Measurements from ENCODE around the gene MXD4.

Gene MXD4

GRCh38 chr4:2261853-2262144 lies at the start of gene MXD4:
MXD4 (minus strand) TSS chr4:2262109; CDS start chr4:2261980, 129 bp downstream.
- no peak for DNase-seq

- DNase-seq: no peak
Observed at GRCh38 chr4:2306773-2307410, 45.0 kb upstream of the MXD4 start.

- DNase-seq: no peak
Observed at GRCh38 chr4:2305766-2306501, 44.0 kb upstream of the MXD4 start.

GRCh38 chr4:2304877-2305561 lies 43.1 kb upstream of the MXD4 start:
- no peak for DNase-seq

GRCh38 chr4:2304321-2304876 lies 42.5 kb upstream of the MXD4 start:
- DNase-seq: no peak

GRCh38 chr4:2303686-2304320 lies 41.9 kb upstream of the MXD4 start:
- DNase-seq: no peak

GRCh38 chr4:2303121-2303685 lies 41.3 kb upstream of the MXD4 start:
- no peak for DNase-seq

- no peak for DNase-seq
Observed at GRCh38 chr4:2302387-2303119, 40.6 kb upstream of the MXD4 start.

GRCh38 chr4:2301806-2302205 lies 39.9 kb upstream of the MXD4 start:
- no peak for DNase-seq

- DNase-seq: no peak
Observed at GRCh38 chr4:2301225-2301642, 39.3 kb upstream of the MXD4 start.

- DNase-seq: no peak
Observed at GRCh38 chr4:2300431-2301224, 38.7 kb upstream of the MXD4 start.

GRCh38 chr4:2299794-2300193 lies 37.9 kb upstream of the MXD4 start:
- no peak for DNase-seq

- no peak for DNase-seq
Observed at GRCh38 chr4:2298532-2298991, 36.7 kb upstream of the MXD4 start.

- no peak for DNase-seq
Observed at GRCh38 chr4:2297606-2298531, 36.0 kb upstream of the MXD4 start.

- no peak for DNase-seq
Observed at GRCh38 chr4:2296631-2297601, 35.0 kb upstream of the MXD4 start.

GRCh38 chr4:2295900-2296442 lies 34.1 kb upstream of the MXD4 start:
- no peak for DNase-seq

- DNase-seq: no peak
Observed at GRCh38 chr4:2295500-2295899, 33.6 kb upstream of the MXD4 start.

- DNase-seq: no peak
Observed at GRCh38 chr4:2292646-2293108, 30.8 kb upstream of the MXD4 start.

Data from NCI-H1930 (cell line).